HFF-Myc (cell line): ENCODE measurements around the gene SERPINB6.
A peak's percentile ranks its signal among the peaks of the same experiment; 100 is the strongest.

Experiments used
- DNase-seq: peaks from one replicate; pipeline ENCODE4 v3.0.0-alpha.2; 2011; ENCODE audit warnings: low read depth; ENCODE audit errors: extremely low read depth
- H3K4me3 ChIP-seq: replicated peaks from 2 replicates; pipeline ENCODE4 v1.5.1; 2011; ENCODE audit warnings: low read depth, mild to moderate bottlenecking, control low read depth, low read length
- TF ChIP-seq, protein P1 (sequence below): IDR thresholded peaks from 2 replicates; pipeline ENCODE4 v1.5.1; 2012; ENCODE audit warnings: mild to moderate bottlenecking, low read depth, low read length, control low read depth; ENCODE audit errors: missing control alignments

Gene SERPINB6

DNA sequence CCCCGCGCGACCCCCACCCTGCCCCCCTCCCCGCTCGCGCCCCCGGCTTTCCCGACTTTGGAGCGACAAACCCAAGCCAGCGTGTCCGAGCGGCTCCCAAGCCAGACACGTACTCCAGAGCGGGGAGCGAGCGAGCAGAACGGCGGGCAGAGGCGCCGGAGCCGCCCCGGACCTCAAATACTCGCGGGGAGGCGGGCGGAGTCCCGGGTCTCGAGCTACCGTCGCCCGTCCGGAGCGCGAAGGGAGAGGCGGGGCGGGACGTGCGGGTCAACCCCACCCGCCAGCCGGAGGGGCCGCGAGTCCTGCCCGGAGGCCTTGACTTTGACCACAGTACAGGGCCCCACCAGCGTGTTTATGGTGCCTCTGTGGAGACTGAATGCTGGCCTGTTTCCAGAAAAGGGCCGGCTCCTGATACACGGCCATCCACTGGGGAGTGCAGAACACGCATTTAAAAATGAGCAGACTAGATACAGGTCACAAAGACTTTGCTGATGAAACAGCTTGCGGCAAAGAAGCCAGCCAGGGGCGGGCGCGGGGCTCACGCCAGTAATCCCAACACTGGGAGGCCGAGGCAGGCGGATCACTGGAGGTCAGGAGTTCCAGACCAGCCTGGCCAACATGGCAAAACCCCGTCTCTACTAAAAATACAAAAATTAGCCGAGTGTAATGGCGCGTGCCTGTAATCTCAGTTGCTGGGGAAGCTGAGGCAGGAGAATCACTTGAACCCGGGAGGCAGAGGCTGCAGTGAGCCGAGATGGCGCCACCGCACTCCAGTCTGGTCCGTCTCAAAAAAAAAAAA, at the start of gene SERPINB6:
Gene SERPINB6, minus strand, starts transcription at position 148 of the 799 bp plus-strand sequence. CDS start 12,235 bp downstream, outside the sequence.
- no peak for DNase-seq
- peak within 1 kb of the TSS; percentile 53 for H3K4me3 ChIP-seq
- TF ChIP-seq, protein P1, sequence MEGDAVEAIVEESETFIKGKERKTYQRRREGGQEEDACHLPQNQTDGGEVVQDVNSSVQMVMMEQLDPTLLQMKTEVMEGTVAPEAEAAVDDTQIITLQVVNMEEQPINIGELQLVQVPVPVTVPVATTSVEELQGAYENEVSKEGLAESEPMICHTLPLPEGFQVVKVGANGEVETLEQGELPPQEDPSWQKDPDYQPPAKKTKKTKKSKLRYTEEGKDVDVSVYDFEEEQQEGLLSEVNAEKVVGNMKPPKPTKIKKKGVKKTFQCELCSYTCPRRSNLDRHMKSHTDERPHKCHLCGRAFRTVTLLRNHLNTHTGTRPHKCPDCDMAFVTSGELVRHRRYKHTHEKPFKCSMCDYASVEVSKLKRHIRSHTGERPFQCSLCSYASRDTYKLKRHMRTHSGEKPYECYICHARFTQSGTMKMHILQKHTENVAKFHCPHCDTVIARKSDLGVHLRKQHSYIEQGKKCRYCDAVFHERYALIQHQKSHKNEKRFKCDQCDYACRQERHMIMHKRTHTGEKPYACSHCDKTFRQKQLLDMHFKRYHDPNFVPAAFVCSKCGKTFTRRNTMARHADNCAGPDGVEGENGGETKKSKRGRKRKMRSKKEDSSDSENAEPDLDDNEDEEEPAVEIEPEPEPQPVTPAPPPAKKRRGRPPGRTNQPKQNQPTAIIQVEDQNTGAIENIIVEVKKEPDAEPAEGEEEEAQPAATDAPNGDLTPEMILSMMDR, result no peak

DNA sequence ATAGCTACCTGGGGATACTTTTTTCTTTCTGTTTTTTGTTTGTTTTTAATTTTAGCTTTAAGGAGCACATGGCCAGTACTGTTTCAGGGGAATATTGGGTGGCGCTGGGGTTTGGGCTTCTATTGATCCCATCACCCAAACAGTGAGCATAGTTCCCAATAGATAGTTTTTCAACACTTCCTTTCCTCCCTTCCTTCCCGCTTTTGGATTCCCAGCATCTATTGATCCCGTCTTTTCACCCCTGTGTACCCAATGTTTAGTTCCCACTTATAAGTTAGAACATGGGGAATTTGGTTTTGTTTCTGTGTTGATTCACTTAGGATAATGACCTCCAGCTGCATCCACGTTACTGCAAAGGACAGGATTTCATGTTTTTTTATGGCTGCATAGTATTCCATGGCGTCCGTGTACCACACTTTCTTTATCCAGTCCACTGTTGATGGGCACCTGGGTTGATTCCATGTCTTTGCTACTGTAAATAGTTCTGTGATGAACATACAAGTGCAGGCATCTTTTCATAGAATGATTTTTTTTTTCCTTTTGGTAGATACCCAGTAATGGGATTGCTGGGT, 48.5 kb upstream of the SERPINB6 start:
- no peak for DNase-seq
- TF ChIP-seq, protein P1, result no peak
- no peak overlapping the region for H3K4me3 ChIP-seq

DNA sequence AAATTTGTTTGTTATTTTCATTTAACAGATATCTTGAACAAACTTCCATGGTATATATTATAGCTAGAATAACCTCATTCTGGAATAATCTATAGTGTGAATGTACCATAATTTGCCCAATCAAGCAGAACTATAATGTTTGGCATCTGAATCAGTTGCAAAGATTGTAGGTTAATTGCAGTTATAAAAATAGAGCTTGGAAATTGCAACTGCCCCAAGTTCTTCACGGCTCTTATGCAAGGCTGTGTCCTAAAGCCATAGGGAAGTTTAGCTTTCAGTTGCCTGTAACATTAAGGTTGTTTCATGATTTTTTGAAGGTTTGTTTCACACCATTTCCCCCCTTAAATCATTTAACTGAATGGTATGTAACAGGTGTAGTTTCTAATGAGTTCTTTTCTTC, 47.7 kb upstream of the SERPINB6 start:
- no peak overlapping the region for H3K4me3 ChIP-seq
- DNase-seq, result no peak
- TF ChIP-seq, protein P1, result no peak

- no peak overlapping the region for H3K4me3 ChIP-seq
- DNase-seq, result no peak
- TF ChIP-seq, protein P1, result no peak
Measured at GRCh38 chr6:3017304-3017703, 45.9 kb upstream of the SERPINB6 start.

- TF ChIP-seq, protein P1, result no peak
- no peak overlapping the region for H3K4me3 ChIP-seq
- DNase-seq, result no peak
Measured at GRCh38 chr6:3016473-3017280, 45.3 kb upstream of the SERPINB6 start.

GRCh38 chr6:3015144-3015543, 43.8 kb upstream of the SERPINB6 start:
- DNase-seq, result no peak
- TF ChIP-seq, protein P1, result no peak

More at GRCh38 chr6:3015144-3015543, 43.8 kb upstream of the SERPINB6 start:
- H3K4me3 ChIP-seq, result no peak overlapping the region
